GM12891 (cell line): ENCODE data around the gene CES3.

Experiments
- POLR2A ChIP-seq: IDR thresholded peaks from 2 replicates; pipeline ENCODE4 v1.6.1; 2011; ENCODE audit warnings: low read depth, low read length, control low read depth
- TAF1 ChIP-seq: IDR thresholded peaks from 2 replicates; pipeline ENCODE4 v1.6.1; 2011; ENCODE audit warnings: low read depth, low read length, control low read depth

- TF ChIP-seq TAF1 (no peak), POLR2A (no peak)
These were observed 60.3 kb downstream of the CES3 start for GRCh38 chr16:67021321-67021720.
